HG03442 (cell line): ENCODE measurements around the gene SDC3.

Experiments used
- ATAC-seq: cut with Tn5 transposase; IDR thresholded peaks from one replicate; pipeline ENCODE4 v1.9.1; 2021; ENCODE audit warnings: mild to moderate bottlenecking, moderate library complexity; ENCODE audit not compliant: unreplicated experiment

Gene SDC3

DNA sequence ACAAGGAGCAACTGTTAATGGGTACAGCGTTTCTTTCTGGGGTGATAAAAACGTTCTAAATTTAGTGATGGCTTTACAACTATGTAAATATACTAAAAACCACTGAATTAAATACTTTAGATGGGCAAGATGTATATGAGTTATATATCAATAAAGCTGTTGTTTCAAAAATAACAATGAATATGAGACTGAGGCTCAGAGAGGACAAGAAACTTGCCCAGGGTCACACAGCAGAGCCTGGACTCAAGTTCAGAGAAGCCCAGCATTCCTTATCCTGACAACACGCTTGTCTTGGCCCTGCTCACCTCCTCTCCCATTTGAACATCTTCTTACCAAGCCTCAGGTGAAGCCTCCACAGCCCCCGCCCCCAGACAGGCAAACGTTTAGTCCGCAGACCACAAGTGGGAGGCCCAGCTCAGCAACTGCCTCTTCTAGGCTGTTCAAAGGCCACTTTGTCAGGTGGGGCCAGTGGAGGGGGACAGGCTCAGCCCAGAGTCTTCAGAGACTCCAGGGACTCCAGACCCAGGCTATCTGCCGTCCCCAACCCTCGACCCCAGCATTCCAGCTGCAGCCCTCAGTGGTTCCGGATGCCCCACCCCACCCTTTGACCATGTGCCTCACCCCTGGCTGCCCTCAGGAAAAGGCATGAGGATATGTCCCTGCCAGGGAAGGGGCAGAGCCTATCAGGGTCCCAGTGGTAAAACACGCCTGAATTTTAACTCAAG lies 17.9 kb downstream of the SDC3 start:
- ATAC-seq, result no peak

GRCh38 chr1:30889511-30889910 lies 19.0 kb downstream of the SDC3 start:
- ATAC-seq, result no peak

DNA sequence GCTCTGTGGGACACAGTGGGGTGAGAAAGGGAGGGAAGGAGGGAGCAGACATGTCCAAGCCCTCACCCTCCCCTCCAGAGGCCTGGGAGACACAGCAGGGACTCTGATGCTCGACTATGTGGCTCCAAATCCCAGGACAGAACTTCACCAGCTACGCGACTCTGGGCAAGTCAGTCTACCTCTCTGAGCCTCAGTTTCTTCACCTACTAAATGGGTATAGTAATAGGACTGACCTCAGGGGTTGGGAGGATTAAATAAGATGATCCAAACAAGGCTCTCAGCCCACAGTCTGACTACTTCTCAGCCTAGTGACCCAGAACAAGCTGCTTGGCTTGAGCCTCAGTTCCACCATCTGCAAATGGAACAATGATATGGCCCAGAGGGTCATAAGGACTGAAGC lies 19.6 kb downstream of the SDC3 start:
- no peak for ATAC-seq

DNA sequence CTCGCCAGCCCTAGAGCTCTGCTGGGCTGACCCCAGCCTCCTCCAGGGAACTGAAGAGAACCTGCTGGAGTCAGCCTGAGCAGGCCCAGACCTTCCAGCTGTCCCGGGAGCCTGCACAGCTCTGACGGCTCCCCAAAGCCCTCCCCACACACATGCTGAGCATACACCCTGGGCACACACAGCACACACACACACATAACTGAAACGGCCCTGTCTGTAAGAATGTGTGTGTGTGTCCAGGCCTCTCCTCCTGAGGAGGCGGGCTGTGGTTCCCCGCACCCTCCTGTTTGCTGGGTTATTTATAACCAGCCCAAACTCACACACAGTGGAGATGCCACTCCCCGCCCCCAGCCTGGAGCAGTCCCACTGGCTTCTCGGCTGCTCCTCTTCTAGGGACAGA lies 20.2 kb downstream of the SDC3 start:
- no peak for ATAC-seq

GRCh38 chr1:30887485-30888315 lies 20.9 kb downstream of the SDC3 start:
- ATAC-seq, result no peak

- no peak for ATAC-seq
Observed at GRCh38 chr1:30886710-30887428, 21.7 kb downstream of the SDC3 start.

DNA sequence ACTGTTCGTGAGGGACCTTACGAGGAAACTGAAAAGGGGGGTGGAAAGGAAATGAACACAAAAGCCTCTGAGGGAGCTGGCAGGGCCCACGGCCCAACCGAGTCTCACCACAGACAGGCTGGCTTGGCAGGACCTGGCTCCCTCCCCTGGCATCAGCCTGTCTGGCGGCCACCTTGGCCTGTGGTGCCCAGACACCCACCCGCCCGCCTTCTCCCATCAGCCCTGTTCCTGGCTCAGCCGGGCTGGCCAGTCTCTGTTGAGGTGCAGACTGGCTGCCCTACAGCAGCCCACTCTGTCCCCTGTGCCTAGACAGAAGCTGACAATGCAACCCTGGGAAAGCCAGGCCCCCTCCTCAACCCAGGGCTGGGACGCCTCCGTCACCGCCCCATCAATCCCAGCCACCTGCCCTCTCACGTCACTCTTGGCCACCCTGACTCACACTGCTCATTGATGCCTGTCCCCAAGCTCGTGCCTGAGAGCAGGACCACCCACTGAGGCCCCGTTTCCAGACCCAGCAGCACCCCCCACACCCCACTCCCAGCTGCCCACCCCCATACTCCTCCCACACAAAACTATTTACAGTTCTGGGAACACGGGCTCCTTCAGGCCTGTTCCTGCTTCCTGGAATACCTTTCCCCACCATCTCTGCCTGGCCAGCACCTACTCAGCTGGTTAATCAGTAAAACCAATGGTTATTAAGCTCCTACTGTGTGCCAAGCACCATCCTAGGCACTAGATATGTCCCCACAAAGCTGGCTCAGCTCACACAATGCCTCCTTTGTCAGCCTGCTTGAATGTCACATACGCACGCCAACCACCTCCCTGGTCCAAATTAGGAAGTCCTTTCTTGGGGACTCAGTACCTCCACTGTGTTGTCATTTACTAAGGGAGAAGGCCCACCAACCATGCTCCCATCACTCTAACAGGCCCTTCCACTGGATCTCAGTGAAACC lies 22.7 kb downstream of the SDC3 start:
- no peak for ATAC-seq

GRCh38 chr1:30884723-30885122 lies 23.8 kb downstream of the SDC3 start:
- ATAC-seq, result no peak

- ATAC-seq, result no peak
Observed at GRCh38 chr1:30883389-30884172, 25.0 kb downstream of the SDC3 start.

GRCh38 chr1:30882678-30883388 lies 25.7 kb downstream of the SDC3 start:
- ATAC-seq, result no peak

GRCh38 chr1:30881319-30882181 lies 27.0 kb downstream of the SDC3 start:
- peak; percentile 60 for ATAC-seq

GRCh38 chr1:30880678-30881318 lies 27.8 kb downstream of the SDC3 start:
- ATAC-seq, result no peak

DNA sequence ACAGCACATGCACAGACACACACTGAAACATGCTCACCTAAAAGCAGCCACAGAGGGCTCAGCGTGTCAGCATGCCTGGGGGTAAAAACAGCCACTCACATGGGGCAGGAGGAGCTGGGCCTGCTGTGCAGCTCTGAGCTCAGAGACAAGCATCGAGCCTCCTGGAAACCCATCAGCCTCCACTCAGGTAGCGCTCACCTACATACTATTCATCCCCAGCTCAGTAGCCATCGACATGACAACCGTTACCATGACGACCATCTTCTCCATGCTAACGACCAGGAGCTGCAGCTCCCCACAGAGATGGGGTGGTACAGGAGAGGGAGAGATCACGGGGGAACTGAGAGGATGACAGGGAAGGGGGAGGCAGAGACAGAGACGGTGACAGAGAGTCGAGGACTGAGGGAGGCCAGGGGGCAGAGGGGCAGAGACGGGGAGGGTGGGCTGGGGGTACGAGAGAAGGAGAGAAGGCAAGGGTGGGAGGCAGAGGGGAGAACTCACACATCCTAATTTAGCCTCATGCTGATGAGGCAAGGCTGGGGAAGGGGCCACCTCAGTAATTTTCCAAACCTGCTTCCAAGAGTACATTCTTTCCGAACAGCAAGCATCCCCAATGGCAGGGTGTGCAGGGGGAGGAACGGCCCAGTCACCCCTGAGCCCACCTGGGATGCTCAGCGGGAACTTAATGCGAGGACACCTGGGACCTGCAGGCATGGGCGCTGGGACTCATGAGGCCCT lies 28.4 kb downstream of the SDC3 start:
- ATAC-seq, result no peak

DNA sequence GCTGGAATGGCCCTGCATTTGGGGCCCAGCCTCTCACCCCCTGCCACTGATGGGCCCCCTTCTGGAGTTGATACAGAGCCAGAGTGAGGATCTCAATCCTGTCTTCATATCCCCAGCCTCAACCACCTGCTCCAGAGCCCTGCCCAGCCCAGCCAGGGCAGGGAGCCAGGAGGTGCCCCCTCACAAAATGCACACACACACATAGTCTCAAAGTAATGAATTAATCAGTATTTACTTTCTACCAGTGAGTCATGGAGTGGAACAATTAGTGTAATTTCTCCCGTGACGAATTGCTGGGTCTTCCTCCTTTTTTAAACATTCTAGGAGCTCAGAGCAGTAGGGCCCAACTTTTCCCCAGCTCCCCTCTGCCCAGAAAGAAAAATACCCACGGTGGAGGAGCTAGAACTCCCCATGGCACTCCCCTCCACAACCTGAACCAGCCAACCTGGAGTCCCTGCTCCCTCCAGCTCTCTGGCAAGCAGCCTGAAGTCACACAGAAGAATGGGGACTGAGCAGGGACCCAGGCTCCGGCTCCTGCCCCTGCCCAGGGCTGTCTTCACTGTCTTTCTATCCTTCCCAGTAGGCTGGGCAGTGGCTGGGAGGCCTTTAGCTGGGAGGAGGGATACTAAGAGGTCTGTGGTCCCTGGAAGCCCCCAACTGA lies 29.3 kb downstream of the SDC3 start:
- no peak for ATAC-seq

DNA sequence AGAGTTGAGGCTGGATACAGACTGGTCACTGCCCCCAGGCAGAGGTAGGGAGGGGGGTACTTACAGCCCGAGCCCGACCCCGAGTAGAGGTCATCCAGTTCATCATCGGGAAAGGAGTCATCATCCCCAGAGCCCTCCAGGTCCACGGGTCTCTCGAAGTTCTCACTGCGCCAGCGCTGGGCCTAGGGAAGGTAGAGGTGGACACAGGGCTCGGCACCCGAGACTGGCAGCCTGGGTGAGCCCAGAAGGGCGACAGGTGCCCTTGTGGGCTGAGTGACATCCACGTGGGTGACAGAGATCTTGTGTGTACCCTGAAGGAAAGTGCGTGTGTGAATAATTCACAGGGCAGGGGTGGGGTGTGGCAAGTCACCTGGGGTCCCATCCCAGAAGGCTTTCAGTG lies 30.0 kb downstream of the SDC3 start:
- ATAC-seq, result no peak

DNA sequence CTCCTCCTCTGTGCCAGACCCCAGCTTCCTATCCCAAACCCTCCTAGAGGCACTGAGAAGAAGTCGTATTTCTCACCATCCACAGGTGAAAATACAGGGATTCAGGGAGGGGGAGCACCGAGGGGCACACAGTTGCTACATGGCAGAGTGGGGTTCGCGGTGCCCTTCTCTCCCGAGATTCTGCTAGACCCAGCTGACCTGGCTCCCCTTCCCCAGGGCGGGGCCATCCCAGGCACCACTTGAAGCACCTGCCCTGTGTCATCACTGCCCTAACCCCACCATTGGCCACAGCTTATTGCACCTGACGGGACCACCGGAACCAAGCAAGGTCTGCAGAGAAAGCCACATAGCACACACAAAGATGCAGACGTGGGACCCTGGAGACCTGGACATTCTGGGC lies 30.5 kb downstream of the SDC3 start:
- no peak for ATAC-seq
